Activated T-cell treated with anti-CD3 and anti-CD28 coated beads for 1 hour (primary cell): ENCODE data around the gene NCOA7.
"Not testable (repeated sequence)": the region's sequence is repeated elsewhere in the genome, so short reads cannot be mapped to it uniquely, and the experiment has no call there.

Source experiments
- DNase-seq: peaks from one replicate; pipeline ENCODE4 v3.0.0-alpha.2; 2020; ENCODE audit warnings: low read depth

NCOA7 gene

DNA sequence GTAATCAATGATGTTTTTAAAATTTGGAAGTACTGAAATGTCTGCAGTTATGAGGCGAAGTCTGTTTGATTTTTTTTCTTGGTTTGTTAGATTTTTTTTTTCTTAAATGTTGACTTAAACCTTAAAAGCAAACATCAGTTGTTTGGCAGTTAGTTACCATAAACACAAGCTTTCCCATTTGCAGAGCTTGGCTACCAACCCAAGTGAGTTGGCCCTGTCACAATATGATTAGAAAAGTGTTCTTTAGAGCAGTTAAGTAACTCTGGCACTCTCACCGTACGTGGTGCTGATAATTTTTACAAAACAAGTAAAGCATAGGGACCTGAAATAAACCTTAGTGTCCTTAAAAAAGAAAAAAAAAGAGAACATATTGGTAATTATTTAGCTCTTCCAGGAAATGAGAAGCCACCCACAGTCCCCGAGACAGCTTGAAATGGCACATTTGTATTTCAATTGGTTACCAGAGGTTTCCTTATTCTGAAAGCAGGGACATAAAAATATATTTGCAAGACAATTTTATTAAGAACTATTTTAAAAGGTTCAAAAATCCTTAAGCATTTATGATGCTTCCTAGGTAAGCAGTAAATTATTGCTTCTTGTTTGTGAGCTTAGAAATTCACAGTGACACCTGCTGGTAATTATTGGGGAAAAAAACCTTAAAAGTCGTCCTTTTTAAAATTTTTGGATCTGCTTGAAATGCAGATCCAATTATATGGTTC is 37.4 kb upstream of the NCOA7 start:
- no peak for DNase-seq

DNA sequence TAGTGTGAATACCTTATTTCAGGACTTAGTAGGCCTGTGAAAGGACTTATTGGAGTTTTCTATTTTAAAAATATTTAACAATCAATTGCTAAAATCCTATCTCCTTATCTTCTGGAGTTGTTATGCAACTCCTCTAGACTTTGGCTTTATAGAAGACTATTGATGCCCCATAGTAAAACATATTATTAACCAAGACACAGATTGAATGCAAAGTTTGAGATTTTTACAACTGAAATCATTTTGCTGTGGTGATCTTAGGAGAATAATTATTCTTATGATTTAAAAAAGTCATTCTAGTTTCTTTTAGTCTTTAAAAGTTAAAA is 36.9 kb upstream of the NCOA7 start:
- no peak for DNase-seq

DNA sequence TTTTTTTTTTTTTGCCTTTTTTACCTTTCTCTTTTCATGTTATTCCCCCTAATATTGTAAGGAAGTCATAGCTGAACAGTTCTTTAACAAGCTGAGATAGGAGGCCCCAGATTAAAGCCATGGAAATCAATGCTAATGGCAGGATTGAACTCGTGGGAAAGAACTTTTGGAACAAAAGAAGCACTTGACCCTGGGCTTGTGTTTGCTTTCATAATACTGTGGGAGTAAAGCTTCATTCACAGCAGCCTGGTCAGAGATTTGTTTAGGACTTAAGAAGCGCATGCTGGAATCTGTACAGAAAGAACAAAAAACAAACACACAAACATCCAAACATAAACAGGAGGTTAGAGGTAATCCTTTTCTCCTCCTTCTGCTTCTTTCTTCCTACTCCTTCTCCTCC is 36.2 kb upstream of the NCOA7 start:
- DNase-seq, result no peak

DNA sequence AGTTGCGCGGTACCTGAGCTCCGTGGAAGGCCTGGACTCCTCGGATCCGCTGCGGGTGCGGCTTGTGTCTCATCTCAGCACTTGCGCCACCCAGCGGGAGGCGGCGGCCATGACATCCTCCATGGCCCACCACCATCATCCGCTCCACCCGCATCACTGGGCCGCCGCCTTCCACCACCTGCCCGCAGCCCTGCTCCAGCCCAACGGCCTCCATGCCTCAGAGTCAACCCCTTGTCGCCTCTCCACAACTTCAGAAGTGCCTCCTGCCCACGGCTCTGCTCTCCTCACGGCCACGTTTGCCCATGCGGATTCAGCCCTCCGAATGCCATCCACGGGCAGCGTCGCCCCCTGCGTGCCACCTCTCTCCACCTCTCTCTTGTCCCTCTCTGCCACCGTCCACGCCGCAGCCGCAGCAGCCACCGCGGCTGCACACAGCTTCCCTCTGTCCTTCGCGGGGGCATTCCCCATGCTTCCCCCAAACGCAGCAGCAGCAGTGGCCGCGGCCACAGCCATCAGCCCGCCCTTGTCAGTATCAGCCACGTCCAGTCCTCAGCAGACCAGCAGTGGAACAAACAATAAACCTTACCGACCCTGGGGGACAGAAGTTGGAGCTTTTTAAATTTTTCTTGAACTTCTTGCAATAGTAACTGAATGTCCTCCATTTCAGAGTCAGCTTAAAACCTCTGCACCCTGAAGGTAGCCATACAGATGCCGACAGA is 31.4 kb upstream of the NCOA7 start:
- DNase-seq, result no peak

DNA sequence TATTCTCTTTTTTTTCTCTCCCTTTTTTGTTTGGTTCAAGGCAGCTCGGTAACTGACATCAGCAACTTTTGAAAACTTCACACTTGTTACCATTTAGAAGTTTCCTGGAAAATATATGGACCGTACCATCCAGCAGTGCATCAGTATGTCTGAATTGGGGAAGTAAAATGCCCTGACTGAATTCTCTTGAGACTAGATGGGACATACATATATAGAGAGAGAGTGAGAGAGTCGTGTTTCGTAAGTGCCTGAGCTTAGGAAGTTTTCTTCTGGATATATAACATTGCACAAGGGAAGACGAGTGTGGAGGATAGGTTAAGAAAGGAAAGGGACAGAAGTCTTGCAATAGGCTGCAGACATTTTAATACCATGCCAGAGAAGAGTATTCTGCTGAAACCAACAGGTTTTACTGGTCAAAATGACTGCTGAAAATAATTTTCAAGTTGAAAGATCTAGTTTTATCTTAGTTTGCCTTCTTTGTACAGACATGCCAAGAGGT is 30.8 kb upstream of the NCOA7 start:
- no peak for DNase-seq

DNA sequence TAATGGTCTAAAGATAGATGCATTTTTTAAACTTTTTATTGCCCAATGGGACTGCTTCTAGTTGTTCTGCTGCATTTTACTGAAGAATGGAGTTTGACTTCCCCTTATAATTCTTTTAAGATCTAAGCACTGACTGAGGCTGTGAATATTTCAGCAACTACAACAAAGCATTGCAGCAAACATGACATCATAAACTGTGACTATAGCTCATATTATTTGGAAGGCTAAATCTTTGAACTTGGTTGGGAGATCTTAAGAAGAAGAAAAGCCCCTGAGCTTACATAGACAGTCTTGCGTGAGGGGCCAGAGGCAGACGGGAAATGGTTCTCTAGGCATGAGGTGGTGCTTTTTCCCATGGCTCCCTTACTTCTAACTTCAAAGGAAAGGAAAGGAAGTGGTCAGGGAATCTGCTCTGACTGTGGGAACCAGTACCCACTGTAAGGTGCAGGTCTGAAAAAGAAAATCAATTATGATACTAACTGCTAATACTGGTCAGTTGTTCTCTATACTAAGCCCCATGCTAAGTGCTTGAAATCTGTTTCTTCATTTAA is 26.6 kb upstream of the NCOA7 start:
- DNase-seq, result no peak

DNA sequence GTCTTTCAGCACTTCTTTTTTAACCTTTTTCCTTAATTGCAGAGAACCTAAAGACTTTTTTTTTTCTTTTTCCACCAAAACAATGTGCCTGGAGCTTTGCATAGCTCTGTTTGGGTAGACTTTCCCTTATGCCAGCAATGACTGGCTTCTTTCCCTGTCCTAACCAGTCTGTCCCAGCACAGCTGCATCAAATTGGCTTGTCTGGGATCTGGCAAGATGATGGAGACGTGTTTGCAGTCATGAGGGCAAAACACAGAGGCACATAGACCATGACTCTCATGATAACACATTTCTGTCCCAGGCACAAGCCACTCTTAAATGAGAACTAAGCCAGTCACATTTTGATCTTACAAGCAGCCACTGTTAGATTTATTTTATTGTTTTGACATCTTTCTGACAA is 24.8 kb upstream of the NCOA7 start:
- no peak for DNase-seq

DNA sequence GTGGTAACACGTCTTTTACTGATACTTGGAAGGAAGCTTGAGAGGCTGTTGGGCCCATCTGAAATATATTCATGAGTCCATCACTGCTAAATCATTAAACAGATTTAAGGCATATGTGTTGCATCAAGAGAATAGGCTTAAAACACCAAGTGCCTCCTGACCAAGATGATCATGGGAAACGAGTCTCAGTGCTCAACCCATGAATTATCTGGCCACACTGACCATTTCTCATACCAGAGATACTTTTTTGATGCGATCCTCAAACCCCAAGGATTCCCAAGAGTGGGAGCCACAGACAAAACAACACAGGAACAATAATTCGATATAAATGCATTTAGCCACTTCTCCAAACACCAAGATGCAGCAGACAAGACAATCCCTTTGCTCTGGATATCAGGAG is 24.1 kb upstream of the NCOA7 start:
- no peak for DNase-seq

DNA sequence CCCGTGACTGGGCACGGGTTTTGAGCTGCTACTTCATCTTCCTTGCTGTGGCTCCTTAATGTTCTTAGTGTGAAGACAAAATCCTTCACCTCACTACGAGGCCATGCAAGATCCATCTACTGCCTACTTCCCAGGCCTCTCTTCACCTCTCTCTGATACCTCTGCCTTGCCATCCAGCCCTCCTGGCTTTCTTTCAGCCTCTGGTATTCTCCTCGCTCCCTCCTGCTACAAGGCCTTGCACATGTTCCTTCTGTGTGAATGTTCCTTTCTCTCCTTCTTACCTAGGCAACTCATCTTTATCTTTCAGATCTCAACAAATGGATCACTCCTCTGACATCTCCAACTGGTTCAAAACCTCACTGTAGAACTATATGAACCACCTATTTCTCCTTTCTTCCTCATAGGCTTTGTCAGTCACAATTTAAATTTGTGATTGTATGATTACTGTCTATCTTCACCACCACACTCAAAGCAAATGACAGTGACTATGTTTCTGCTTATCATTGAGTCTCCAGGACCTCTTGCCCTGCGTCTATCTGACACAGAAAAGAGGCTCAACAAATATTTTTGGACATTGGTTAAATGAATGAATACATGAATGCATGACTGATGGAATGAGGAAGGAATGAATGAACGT is 21.5 kb upstream of the NCOA7 start:
- no peak for DNase-seq

DNA sequence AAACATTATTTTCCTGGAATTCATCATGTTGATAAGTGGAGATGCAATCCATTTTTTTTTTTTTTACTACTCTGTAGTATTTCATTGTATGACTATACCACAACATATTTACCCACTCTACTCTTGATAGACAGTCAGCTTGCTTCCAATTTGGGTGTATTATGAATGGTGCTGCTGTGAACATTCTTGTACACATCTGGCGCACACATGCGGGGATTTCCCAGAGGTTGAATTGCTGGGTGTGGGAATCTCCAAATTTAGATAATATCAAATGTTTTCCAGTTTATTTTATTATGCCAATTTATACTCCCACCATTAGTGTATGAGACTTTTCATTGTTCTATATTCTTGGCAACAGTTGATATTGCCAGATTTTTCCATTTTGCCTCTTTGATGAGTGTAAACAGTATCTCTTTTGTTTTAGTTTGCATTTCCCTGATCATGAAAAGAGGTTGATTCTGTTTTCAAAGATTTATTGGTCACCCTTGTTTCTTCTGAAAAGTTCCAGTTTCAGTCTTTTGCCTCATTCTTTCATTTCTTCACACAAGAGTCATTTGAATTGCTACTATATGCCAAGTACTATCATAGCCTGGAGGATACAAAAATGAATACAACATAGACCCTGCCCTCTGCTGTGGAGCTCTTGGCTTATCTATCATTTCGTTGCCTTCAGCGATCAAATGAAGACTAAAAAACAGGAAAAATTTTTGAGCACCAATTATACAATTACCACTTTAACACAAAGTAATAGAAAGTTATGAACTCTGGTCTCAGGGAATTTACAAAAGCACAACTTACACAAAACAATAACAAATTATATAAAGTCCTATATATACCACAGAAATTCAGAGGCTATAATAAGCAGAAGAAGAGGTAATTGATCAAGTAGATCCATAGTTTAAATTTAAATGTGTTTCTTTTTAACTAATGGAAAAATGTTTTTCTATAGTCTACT is 17.1 kb upstream of the NCOA7 start:
- no peak for DNase-seq

DNA sequence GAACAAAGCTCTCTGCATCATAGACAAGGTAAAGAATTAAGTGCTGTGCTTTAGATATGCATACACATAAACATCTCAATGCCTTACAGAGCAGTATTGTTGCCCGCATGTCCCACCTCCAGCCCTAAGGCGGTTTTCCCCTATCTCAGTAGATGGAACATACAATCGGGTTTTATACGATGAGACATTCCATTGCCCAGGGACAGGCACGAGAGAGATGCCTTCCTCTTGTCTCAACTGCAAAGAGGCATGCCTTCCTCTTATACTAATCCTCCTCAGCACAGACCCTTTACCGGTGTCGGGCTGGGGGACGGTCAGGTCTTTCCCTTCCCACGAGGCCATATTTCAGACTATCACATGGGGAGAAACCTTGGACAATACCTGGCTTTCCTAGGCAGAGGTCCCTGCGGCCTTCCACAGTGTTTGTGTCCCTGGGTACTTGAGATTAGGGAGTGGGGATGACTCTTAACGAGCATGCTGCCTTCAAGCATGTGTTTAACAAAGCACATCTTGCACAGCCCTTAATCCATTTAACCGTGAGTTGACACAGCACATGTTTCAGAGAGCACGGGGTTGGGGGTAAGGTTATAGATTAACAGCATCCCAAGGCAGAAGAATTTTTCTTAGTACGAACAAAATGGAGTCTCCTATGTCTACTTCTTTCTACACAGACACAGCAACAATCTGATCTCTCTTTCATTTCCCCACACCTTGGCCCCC is 14.5 kb upstream of the NCOA7 start:
- not testable (repeated sequence) for DNase-seq

DNA sequence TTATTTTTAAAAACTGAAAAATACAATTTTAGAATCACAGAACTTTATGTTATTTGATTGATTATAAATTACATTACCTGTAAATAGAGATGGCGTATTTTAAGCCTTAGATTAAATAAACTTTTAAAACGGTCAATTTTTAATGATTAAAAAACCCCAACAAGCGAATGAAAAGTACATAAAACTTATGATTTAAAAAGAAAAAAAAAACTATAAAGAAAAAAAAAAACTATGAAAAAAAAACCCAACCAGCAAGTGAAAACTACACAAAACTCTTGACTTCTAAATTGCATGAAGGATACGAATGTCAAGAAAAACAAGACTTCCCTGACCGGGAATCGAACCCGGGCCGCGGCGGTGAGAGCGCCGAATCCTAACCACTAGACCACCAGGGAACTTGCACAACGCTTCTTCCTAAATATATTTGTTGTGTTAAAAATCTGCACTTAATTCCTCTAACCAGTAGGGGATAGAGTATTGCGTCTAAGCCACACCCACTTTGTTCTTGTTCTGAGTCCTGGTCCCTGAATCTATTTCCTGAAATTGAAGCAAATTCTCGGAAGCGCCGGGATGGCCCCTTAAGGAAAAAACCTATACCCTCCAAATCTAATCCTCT is 10.7 kb upstream of the NCOA7 start:
- DNase-seq, result peak; percentile 83

DNA sequence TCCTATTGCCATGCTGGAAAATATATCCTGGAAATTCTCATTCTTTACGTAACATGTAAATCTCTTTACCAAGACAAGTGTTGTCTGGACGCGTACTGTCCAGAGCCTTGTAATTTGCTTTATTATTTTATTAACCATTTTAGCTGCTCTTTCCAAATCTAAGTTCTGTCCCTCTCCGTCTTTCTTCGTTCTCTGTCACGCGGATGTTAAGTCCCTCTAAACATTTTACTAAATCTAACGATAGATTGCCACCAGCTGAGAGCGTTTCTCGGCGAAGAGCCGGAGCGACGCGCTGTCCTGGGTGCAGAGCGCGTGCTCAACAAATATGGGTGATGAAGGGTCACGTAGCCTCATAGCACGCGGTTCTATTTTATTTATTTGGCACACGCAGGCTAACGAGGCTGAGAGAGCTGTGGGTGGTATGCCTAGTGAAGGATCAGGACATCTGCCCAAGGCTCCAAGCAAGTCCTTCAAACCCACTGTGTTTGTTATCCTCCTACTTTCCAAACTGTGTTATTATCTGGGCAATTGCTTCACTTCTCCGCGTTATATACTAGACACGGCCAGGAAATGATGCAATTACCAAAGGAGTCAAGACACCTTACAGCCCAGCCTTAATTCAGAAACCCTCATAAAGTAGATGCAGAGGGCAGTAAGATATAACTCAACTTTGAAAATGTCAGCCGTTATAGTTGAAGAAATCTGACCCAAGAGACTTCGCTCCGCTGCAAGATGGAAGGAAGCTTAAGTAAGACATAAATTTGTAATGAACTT is 10.0 kb upstream of the NCOA7 start:
- DNase-seq, result peak; percentile 41

DNA sequence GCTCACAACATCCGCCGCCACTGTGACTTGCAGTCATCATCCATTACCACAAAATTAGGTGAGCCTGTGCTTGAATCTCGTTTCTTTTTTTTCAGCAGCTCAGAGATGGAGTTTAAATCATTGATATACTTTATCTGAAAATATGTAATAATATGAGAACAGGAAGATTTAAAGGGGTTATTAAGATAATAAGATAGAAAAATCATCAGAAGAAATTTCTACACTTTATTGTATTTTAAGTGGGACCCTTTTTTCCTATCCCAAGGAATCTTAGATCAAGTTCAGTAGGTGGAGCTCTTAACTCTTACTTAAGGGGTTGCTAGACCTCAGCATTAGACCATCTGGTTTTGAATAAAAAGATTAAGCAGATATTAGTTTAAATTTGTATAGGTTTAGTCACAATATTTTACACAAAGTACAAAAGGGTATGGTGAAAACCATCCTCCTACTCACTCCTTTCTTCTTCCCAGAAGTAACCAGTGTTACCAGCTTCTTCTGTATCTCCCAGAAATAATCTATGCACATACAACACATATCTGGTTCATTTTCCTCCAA is 9.4 kb upstream of the NCOA7 start:
- peak; percentile 40 for DNase-seq

DNA sequence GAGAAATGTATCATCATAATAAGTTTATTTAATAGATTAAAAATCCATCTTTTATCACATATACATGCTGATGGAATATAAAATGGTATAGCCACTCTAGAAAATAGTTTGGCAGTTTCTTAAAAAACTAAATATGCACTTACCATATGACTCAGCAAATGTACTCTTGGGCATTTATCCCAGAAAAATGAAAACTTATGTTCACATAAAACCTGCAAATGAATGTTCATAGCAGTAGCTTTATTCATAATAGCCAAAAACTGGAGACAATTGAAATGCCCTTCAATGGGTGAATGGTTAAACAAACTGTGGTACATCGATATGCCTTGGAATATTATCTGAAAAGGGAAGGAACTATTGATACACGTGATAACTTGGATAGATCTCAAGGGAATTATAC is 6.4 kb upstream of the NCOA7 start:
- DNase-seq, result no peak

DNA sequence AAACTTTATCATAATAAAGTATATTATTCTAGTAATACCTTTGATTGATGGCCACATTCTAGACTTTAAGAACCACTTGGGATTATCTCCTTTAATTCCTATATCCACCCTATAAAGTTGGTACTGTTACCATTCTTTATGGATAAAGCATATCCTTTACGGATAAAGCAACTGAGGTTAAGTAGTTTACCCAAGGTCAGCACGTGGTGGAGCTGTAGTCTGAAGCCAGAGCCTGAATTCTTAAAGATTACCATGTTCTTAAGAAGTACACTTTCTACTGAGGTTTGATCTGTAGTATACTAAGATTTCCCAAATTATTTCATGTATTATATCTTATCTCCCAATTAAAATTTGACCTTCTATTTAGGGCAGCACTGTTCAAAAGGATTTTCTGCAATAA is 3.0 kb upstream of the NCOA7 start:
- DNase-seq, result no peak

DNA sequence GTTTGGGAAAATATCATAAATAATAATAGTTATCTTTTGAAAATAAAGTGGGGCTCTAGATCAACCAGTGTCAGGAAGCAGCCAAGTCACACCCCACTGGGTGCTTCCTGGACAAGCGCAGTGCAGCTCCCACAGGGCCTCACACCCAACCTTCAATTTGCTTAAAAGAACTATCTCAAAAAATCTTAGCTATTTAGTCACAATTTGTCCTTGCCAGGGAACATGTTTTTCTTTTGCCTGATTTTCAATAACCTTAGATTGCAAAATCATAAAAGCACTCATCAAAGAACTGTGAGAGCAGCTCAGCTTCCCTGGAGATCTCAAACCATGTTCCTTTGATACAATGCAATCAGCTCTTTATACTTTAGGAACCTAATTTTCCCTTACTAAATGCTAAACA is 1.6 kb upstream of the NCOA7 start:
- no peak for DNase-seq

DNA sequence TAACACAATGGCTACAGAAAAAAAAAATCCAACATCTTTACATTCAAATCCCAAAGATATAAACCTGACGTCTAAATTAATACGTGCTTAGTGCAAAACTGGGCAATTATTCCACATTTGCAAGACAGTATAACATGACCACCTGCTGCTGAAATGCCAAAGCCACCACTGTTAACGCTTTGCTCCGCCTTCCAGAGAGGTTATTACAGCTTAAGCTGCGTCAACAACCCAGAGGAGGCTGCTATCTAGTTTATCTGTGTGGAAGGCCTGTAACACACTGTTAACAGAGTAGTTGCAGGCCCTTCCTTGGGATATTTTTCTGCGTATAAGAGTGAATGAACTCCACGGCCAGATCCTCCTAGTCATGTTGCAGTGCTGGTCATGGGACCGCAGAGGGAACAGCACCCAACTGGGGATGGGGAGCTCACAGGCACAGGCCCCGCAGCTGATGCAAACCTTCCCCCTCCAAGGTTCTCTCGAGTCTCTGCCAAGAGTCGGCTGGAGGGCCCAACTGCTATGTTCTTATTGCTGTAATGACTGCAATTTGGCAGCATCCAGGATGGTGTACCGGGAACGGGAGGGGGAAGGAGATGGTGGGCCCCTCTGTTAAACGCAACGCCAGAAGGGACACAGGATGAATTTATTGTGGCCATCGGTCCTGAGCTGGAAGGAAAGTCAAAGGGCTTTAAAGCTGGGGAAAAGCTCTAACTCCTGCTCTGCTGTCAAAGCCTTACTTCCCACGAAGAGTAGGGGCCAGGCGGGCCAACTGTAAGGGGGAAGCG is 993 bp upstream of the NCOA7 start:
- DNase-seq, result peak; percentile 20
